Measurements from ENCODE around the gene MSH2. TPM values are rescaled to one million over a fixed set of nuclear protein-coding genes. Genes with fewer than 3 reads are reported as not detected.

Gene MSH2
- total and polyA plus RNA-seq, 2 of the 13 experiments (the other 11 are each of a cell fraction or from before 2014, with no cell fraction given): 19.9 to 76.3 TPM

DNA sequence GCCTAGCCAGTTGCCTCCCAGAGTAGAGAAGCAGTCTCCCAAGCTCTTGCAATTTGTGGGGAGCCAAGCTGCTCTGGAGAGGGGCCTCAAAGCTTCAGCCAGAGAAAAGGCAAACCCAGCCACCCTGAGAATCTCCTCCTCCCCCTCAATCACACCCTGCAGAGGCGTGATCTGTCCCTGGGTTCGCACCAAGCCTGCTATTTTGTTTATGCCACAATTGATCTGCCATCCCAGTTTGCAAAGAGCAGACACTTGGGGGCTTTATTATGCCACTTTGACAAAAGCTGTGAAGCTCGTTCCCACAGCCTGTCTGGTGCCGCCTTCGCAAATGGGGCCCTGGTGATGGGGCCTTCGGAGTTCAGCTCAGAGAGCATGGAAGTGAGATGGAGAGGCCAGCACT, 125.5 kb downstream of the MSH2 start (continued):
- TF ChIP-seq ZNF839 (CRISPR knock-in tag; IDR thresholded peaks at IDR 0.05; ENCODE audit: borderline replicate concordance): no peak

DNA sequence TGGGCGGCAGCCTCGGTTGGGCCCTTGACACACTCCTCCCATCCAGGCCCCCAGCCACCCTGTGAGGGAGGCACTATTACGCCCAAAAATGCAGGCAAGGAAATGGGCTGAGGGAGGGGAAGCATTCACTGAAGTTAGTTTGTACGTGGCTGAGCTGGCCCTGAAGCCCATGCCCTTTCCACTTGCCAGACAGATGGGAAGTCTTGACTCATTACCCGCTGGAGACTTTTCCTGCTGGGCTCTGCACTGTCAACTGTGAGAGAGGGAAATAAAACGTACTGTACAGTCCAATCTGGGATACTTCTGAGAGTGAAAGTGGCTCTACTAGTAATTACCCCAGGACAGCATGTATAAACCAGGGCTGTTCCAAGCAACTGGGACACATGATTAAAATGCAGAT, 125.9 kb downstream of the MSH2 start:
- H3K9me3 ChIP-seq (ENCODE audit: low read length): no peaks in the 10 kb centered on the region
- DNase-seq (ENCODE audit: low spot score) (no peak), ATAC-seq (no peak), FAIRE-seq (no peak)
- no peak overlapping the region for H3K4me2 ChIP-seq (ENCODE audit: low read depth, low read length)
- H3K79me2 ChIP-seq (ENCODE audit: insufficient read depth, low read length): no peaks in the 10 kb centered on the region
- BruUV-seq (replicated peaks): no TSS peak
- no peak overlapping the region for H3K27ac ChIP-seq (ENCODE audit: extremely low read length, insufficient read depth, low read length)
- ChIA-PET CTCF (ENCODE audit: low intra/inter-chr PET ratio, low total read pairs) (no interaction called here), POLR2A (no interaction called here)
- no peak overlapping the region for H3K4me3 ChIP-seq (replicated peaks in 1 of 3; ENCODE audit: insufficient read depth in 1 of 3, low read depth in 2 of 3, low read length in 3 of 3)
- in situ Hi-C loops (cut with HindIII; ENCODE audit: extremely low pct_ligation_motif_present, low pct_unique_long_range_greater_than_20kb): no loop called here
- no peak overlapping the region for H2AFZ ChIP-seq (ENCODE audit: low read length)
- no peaks in the 10 kb centered on the region for H3K4me1 ChIP-seq (ENCODE audit: insufficient read depth, low read length)
- no peak overlapping the region for H3K9ac ChIP-seq (ENCODE audit: insufficient read depth, low read depth, low read length)
- intact Hi-C loops (cut with micrococcal nuclease; ENCODE audit: unreplicated experiment): no loop called here
- 44% methylated on average over 6 of the region's 6 CpGs for WGBS (ENCODE audit: low lambda C conversion rate)
- H3K36me3 ChIP-seq (replicated peaks in 1 of 2; ENCODE audit: control insufficient read depth in 1 of 2, insufficient read depth in 2 of 2, low read length in 2 of 2): no peaks in the 10 kb centered on the region
- H4K20me1 ChIP-seq (ENCODE audit: insufficient read depth, low read length): no peaks in the 10 kb centered on the region
- no peaks in the 10 kb centered on the region; a peak in 1 of 5 replicates for H3K27me3 ChIP-seq (ENCODE audit: control insufficient read depth in 1 of 2, insufficient read depth in 2 of 2, low read length in 2 of 2)
- no peak for TF ChIP-seq ZMYM4 (CRISPR knock-in tag; IDR thresholded peaks at IDR 0.05)
- TF ChIP-seq TBX3 (IDR thresholded peaks at IDR 0.05; ENCODE audit: borderline replicate concordance): no peak
- no peak for TF ChIP-seq KDM4B (CRISPR knock-in tag; IDR thresholded peaks at IDR 0.05)
- TF ChIP-seq, protein P1, sequence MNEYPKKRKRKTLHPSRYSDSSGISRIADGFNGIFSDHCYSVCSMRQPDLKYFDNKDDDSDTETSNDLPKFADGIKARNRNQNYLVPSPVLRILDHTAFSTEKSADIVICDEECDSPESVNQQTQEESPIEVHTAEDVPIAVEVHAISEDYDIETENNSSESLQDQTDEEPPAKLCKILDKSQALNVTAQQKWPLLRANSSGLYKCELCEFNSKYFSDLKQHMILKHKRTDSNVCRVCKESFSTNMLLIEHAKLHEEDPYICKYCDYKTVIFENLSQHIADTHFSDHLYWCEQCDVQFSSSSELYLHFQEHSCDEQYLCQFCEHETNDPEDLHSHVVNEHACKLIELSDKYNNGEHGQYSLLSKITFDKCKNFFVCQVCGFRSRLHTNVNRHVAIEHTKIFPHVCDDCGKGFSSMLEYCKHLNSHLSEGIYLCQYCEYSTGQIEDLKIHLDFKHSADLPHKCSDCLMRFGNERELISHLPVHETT (CRISPR knock-in tag; conservative IDR thresholded peaks at IDR 0.05): no peak
- TF ChIP-seq SOX6 (IDR thresholded peaks at IDR 0.05): no peak
- no peak for TF ChIP-seq SOX6 (CRISPR knock-in tag; IDR thresholded peaks at IDR 0.05)
- TF ChIP-seq, protein P2, sequence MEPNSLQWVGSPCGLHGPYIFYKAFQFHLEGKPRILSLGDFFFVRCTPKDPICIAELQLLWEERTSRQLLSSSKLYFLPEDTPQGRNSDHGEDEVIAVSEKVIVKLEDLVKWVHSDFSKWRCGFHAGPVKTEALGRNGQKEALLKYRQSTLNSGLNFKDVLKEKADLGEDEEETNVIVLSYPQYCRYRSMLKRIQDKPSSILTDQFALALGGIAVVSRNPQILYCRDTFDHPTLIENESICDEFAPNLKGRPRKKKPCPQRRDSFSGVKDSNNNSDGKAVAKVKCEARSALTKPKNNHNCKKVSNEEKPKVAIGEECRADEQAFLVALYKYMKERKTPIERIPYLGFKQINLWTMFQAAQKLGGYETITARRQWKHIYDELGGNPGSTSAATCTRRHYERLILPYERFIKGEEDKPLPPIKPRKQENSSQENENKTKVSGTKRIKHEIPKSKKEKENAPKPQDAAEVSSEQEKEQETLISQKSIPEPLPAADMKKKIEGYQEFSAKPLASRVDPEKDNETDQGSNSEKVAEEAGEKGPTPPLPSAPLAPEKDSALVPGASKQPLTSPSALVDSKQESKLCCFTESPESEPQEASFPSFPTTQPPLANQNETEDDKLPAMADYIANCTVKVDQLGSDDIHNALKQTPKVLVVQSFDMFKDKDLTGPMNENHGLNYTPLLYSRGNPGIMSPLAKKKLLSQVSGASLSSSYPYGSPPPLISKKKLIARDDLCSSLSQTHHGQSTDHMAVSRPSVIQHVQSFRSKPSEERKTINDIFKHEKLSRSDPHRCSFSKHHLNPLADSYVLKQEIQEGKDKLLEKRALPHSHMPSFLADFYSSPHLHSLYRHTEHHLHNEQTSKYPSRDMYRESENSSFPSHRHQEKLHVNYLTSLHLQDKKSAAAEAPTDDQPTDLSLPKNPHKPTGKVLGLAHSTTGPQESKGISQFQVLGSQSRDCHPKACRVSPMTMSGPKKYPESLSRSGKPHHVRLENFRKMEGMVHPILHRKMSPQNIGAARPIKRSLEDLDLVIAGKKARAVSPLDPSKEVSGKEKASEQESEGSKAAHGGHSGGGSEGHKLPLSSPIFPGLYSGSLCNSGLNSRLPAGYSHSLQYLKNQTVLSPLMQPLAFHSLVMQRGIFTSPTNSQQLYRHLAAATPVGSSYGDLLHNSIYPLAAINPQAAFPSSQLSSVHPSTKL (CRISPR knock-in tag; IDR thresholded peaks at IDR 0.05): no peak
- TF ChIP-seq, protein P3, sequence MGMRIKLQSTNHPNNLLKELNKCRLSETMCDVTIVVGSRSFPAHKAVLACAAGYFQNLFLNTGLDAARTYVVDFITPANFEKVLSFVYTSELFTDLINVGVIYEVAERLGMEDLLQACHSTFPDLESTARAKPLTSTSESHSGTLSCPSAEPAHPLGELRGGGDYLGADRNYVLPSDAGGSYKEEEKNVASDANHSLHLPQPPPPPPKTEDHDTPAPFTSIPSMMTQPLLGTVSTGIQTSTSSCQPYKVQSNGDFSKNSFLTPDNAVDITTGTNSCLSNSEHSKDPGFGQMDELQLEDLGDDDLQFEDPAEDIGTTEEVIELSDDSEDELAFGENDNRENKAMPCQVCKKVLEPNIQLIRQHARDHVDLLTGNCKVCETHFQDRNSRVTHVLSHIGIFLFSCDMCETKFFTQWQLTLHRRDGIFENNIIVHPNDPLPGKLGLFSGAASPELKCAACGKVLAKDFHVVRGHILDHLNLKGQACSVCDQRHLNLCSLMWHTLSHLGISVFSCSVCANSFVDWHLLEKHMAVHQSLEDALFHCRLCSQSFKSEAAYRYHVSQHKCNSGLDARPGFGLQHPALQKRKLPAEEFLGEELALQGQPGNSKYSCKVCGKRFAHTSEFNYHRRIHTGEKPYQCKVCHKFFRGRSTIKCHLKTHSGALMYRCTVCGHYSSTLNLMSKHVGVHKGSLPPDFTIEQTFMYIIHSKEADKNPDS (CRISPR knock-in tag; IDR thresholded peaks at IDR 0.05): no peak
- no peak for TF ChIP-seq ZNF552 (CRISPR knock-in tag; IDR thresholded peaks at IDR 0.05; ENCODE audit: borderline replicate concordance)
- TF ChIP-seq FOSL2 (CRISPR knock-in tag; IDR thresholded peaks at IDR 0.05): no peak
- TF ChIP-seq ZNF251 (CRISPR knock-in tag; IDR thresholded peaks at IDR 0.05): no peak
- no peak for TF ChIP-seq ZNF350 (CRISPR knock-in tag; IDR thresholded peaks at IDR 0.05; ENCODE audit: borderline replicate concordance, low read depth)
- no peak for TF ChIP-seq KAT2B (IDR thresholded peaks at IDR 0.05; ENCODE audit: borderline replicate concordance, low read depth, low read length)
- TF ChIP-seq FOXK1 (CRISPR knock-in tag; IDR thresholded peaks at IDR 0.05; ENCODE audit: borderline replicate concordance, low read depth): no peak
- TF ChIP-seq HOXA7 (CRISPR knock-in tag; IDR thresholded peaks at IDR 0.05): no peak
- TF ChIP-seq ZNF160 (CRISPR knock-in tag; IDR thresholded peaks at IDR 0.05): no peak
